IMR-90 (cell line): Measurements from ENCODE around the gene ARFGAP3. TPM values are rescaled to one million over a fixed set of nuclear protein-coding genes. Genes with fewer than 3 reads are reported as not detected.

Source experiments
- ATAC-seq: fragments of 200-7000 bp; cut with Tn5 transposase; 2 replicates; pipeline ENCODE4 v1.9.1; 2020; ENCODE audit warnings: low read depth, mild to moderate bottlenecking, moderate library complexity
- BruUV-seq: library from RNA; stranded (reverse); fragments of 400-500 nt; replicated peaks from 2 replicates; lab custom pipeline; 2021; lab: Mats Ljungman, UMichigan
- CTCF ChIA-PET: fragments of 300-600 bp; formaldehyde crosslinking; extraction: SDS; loops from one replicate; lab custom pipeline; 2021; ENCODE audit warnings: antibody characterized with exemption; lab: Yijun Ruan, JAX
- POLR2A ChIA-PET: fragments of 300-600 bp; sonication (Branson Sonifier 250); formaldehyde crosslinking; loops from one replicate; lab custom pipeline; 2022; ENCODE audit warnings: antibody characterized with exemption; ENCODE audit not compliant: unreplicated experiment; lab: Charles Lee
- DNase-seq: peaks from one replicate; pipeline ENCODE4 v3.0.0; 2013
- H2AFZ ChIP-seq: replicated peaks from 2 replicates; pipeline ENCODE3; 2013; ENCODE audit warnings: low read length, mild to moderate bottlenecking; ENCODE audit not compliant: poor library complexity
- H2AK5ac ChIP-seq: 2 replicates; pipeline ENCODE4 v1.6.1; 2013; ENCODE audit warnings: low read depth, low read length, inconsistent platforms
- H2AK9ac ChIP-seq: replicated peaks from 2 replicates; pipeline ENCODE3; 2013; ENCODE audit warnings: mild to moderate bottlenecking, low read depth, low read length, moderate library complexity; ENCODE audit not compliant: poor library complexity
- H2BK120ac ChIP-seq: 2 replicates; pipeline ENCODE4 v1.6.1; 2013; ENCODE audit warnings: low read depth, low read length, inconsistent platforms
- H2BK15ac ChIP-seq: 3 replicates; pipeline ENCODE4 v1.6.1; 2013; ENCODE audit warnings: low read depth, low read length, inconsistent platforms
- H2BK20ac ChIP-seq: 2 replicates; pipeline ENCODE4 v1.6.1; 2013; ENCODE audit warnings: low read depth, mild to moderate bottlenecking, inconsistent platforms, low read length, moderate library complexity
- H2BK5ac ChIP-seq: 2 replicates; pipeline ENCODE4 v1.6.1; 2013; ENCODE audit warnings: mild to moderate bottlenecking, low read depth, low read length, inconsistent platforms; ENCODE audit not compliant: poor library complexity, severe bottlenecking
- H3K14ac ChIP-seq: replicated peaks from 2 replicates; pipeline ENCODE4 v1.6.1; 2013; ENCODE audit warnings: low read depth, low read length, inconsistent platforms
- H3K18ac ChIP-seq: 2 replicates; pipeline ENCODE4 v1.6.1; 2013; ENCODE audit warnings: low read depth, low read length, control low read depth
- H3K23ac ChIP-seq: 2 replicates; pipeline ENCODE4 v1.6.1; 2013; ENCODE audit warnings: low read depth, low read length, inconsistent platforms
- H3K27ac ChIP-seq: 2 replicates; pipeline ENCODE4 v1.5.1; 2013; ENCODE audit warnings: mild to moderate bottlenecking, control low read depth, low read length; ENCODE audit not compliant: insufficient read depth
- H3K27me3 ChIP-seq: 2 replicates; pipeline ENCODE4 v1.6.1; 2013; ENCODE audit warnings: low read length; ENCODE audit not compliant: control insufficient read depth, insufficient read depth
- H3K36me3 ChIP-seq: 2 replicates; pipeline ENCODE4 v1.6.1; 2013; ENCODE audit warnings: low read length, mixed read lengths; ENCODE audit not compliant: control insufficient read depth, insufficient read depth
- H3K4ac ChIP-seq: 2 replicates; pipeline ENCODE4 v1.6.1; 2013; ENCODE audit warnings: low read depth, low read length, inconsistent platforms
- H3K4me1 ChIP-seq: 2 replicates; pipeline ENCODE4 v1.6.1; 2013; ENCODE audit warnings: low read length, mixed read lengths; ENCODE audit not compliant: control insufficient read depth, insufficient read depth
- H3K4me2 ChIP-seq: 2 replicates; pipeline ENCODE4 v1.6.1; 2013; ENCODE audit warnings: low read depth, mild to moderate bottlenecking, control low read depth, low read length, moderate library complexity
- H3K4me3 ChIP-seq: 2 replicates; pipeline ENCODE4 v1.5.1; 2013; ENCODE audit warnings: low read depth, mild to moderate bottlenecking, control low read depth, low read length, moderate library complexity; ENCODE audit not compliant: insufficient read depth
- H3K56ac ChIP-seq: 2 replicates; pipeline ENCODE4 v1.6.1; 2013; ENCODE audit warnings: low read length, inconsistent platforms; ENCODE audit not compliant: insufficient read depth; ENCODE audit errors: extremely low read depth
- H3K79me1 ChIP-seq, 2 experiments: 2 replicates each; pipeline ENCODE4 v1.6.1; 2013; ENCODE audit warnings: low read length in 2 of 2, inconsistent platforms in 1 of 2, low read depth in 1 of 2
- H3K9ac ChIP-seq: 2 replicates; pipeline ENCODE4 v1.6.1; 2013; ENCODE audit warnings: low read depth, low read length, control low read depth
- H3K9me1 ChIP-seq: 2 replicates; pipeline ENCODE4 v1.6.1; 2013; ENCODE audit warnings: low read length, inconsistent platforms; ENCODE audit not compliant: insufficient read depth
- H3K9me3 ChIP-seq: 2 replicates; pipeline ENCODE4 v1.6.1; 2013; ENCODE audit warnings: low read length; ENCODE audit not compliant: control insufficient read depth, insufficient read depth
- H4K20me1 ChIP-seq: 2 replicates; pipeline ENCODE4 v1.6.1; 2013; ENCODE audit warnings: low read length, inconsistent platforms; ENCODE audit not compliant: insufficient read depth
- H4K5ac ChIP-seq: 2 replicates; pipeline ENCODE4 v1.6.1; 2013; ENCODE audit warnings: mild to moderate bottlenecking, low read depth, low read length, control low read depth
- H4K8ac ChIP-seq, 2 experiments: 2 replicates each; pipeline ENCODE4 v1.6.1; 2013; ENCODE audit warnings: low read depth in 2 of 2, low read length in 2 of 2, control low read depth in 1 of 2, inconsistent platforms in 1 of 2
- H4K91ac ChIP-seq: 2 replicates; pipeline ENCODE4 v1.6.1; 2013; ENCODE audit warnings: low read depth, low read length, inconsistent platforms; ENCODE audit not compliant: insufficient read depth
- RFX5 ChIP-seq: IDR thresholded peaks from 2 replicates; pipeline ENCODE4 v1.8.0; 2012; ENCODE audit warnings: low read depth, mild to moderate bottlenecking, low read length, moderate library complexity
- WGBS, 2 experiments: methylation state at CpG; one replicate each; pipeline versions ENCODE4 v1.1.5 to v1.1.7; 2013; ENCODE audit warnings: missing lambda C conversion rate in 2 of 2; ENCODE audit not compliant: insufficient read length in 1 of 2; ENCODE audit errors: extremely low coverage in 2 of 2; 5-methylcytosine and 5-hydroxymethylcytosine counted together
- dilution Hi-C: fragments of 300-500 bp; cut with HindIII; formaldehyde crosslinking; loops from one replicate; pipeline ENCODE4 v1.14.3; 2018; ENCODE audit warnings: low sequenced_read_pairs; ENCODE audit not compliant: unreplicated experiment
- in situ Hi-C: fragments of 300-500 bp; cut with MboI; formaldehyde crosslinking; loops from 3 replicates; pipeline ENCODE4 v1.14.3; 2019; ENCODE audit warnings: low sequenced_read_pairs, inconsistent platforms, mixed read lengths
- intact Hi-C: fragments of 100-400 bp; cut with micrococcal nuclease; formaldehyde crosslinking; loops from 2 replicates; pipeline ENCODE4 v1.10.0; 2022
- polyA plus RNA-seq, 3 experiments: library from polyadenylated mRNA; depleted of rRNA; stranded (reverse); fragments of >200 nt; gene quantifications; 2 replicates each; pipeline ENCODE4 v1.2.3, GENCODE V29; 2012; ENCODE audit warnings: low replicate concordance in 1 of 3
- total RNA-seq: library from RNA; depleted of rRNA; stranded (reverse); fragments of >200 nt; gene quantifications from 2 replicates; pipeline ENCODE4 v1.2.3, GENCODE V29; 2012

ARFGAP3 gene
- total and polyA plus RNA-seq, 2 of the 4 experiments (the other 2 are of a cell fraction) = 50.0 to 70.1 TPM

GRCh38 chr22:42901790-42902508 lies 44.9 kb upstream of the ARFGAP3 start:
- Histone ChIP-seq H2BK120ac (no peak overlapping the region), H2AK5ac (no peak overlapping the region), H2BK20ac (no peak overlapping the region), H3K27me3 (no peaks in the 10 kb centered on the region), H3K4me3 (no peak overlapping the region), H3K79me1 (peaks cover 70 to 95% of the 10 kb centered on the region in 2 experiments), H3K9ac (no peak overlapping the region), H4K20me1 (peaks cover 90% of the 10 kb centered on the region), H3K14ac (no peak overlapping the region), H3K4me1 (peaks cover 10% of the 10 kb centered on the region), H2BK5ac (no peak overlapping the region), H2AFZ (no peak overlapping the region), H3K56ac (no peak overlapping the region), H2AK9ac (no peak overlapping the region), H3K27ac (no peak overlapping the region), H2BK15ac (no peak overlapping the region), H3K36me3 (peaks cover 8% of the 10 kb centered on the region; the same call in 1 of the 2 replicates), H3K4me2 (no peak overlapping the region), H4K91ac (no peak overlapping the region), H3K4ac (no peak overlapping the region), H3K9me1 (peaks cover 49% of the 10 kb centered on the region), H3K23ac (no peak overlapping the region), H4K5ac (no peak overlapping the region), H3K18ac (no peak overlapping the region), H4K8ac (no peak overlapping the region), H3K9me3 (no peaks in the 10 kb centered on the region)
- DNase-seq (no peak), ATAC-seq (no peak)
- WGBS, 2 experiments = 81% methylated on average over 8 of the region's 14 CpGs; no CpG with 5 or more reads in 1 of the 2 experiments
- no peak for TF ChIP-seq RFX5
- no TSS peak for BruUV-seq
- CTCF ChIA-PET = interaction anchor here (0.6 to 0.8 kb wide), 2 partner anchors 16 to 59 kb away, joined by 3 read pairs; no protein-coding TSS in a partner anchor
- intact Hi-C loops (loop anchor here (5.0 kb wide), 1 partner anchor 110 kb away; no protein-coding TSS in a partner anchor), dilution Hi-C loops (no loop called here), in situ Hi-C loops (no loop called here)
- POLR2A ChIA-PET = no interaction called here
